ENCODE results near the gene HTRA3. TPM values are rescaled to one million over a fixed set of nuclear protein-coding genes. Genes with fewer than 3 reads are reported as not detected.
A peak's percentile ranks its signal among the peaks of the same experiment; 100 is the strongest.

HTRA3 gene
- total RNA-seq, 1 experiment from 2014 or later, result 3.8 TPM

DNA sequence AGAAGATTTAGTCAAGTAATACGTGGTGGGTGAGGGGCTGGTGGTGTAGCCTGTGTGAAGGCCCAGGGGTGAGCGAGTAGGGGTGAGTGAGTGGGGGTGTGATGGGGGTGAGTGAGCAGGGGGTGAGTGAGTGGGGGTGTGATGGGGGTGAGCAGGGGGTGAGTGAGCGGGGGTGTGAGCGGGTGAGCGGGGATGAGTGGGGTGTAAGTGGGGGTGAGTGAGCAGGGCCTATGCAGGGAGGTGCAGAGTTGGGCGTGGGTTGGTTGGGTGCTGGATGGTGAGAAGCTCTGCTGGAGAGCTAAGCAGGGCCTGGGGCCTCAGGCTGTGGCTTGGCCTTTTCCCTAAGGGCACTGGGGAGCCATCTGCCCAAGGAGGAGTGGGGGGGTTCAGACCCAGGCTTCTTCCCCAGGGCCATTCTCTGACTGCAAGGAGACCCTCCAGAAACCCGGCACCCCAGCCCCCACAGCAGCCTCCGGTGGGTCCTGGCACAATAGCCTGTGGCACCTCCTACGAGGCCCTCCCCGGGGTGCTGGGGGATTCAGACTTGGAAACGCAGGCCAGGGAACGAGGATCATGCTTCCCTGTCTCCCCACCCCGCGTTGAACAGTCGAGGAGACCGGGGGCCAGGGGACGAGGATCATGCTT lies 40.1 kb upstream of the HTRA3 start:
- H3K36me3 ChIP-seq (replicated peaks; ENCODE audit: control insufficient read depth, insufficient read depth, low read length), result no peaks in the 10 kb centered on the region
- H3K4me3 ChIP-seq (ENCODE audit: insufficient read depth, low read depth, low read length), result no peak overlapping the region
- DNase-seq, result no peak
- no peaks in the 10 kb centered on the region for H3K27me3 ChIP-seq (ENCODE audit: control insufficient read depth, insufficient read depth, low read length)

DNA sequence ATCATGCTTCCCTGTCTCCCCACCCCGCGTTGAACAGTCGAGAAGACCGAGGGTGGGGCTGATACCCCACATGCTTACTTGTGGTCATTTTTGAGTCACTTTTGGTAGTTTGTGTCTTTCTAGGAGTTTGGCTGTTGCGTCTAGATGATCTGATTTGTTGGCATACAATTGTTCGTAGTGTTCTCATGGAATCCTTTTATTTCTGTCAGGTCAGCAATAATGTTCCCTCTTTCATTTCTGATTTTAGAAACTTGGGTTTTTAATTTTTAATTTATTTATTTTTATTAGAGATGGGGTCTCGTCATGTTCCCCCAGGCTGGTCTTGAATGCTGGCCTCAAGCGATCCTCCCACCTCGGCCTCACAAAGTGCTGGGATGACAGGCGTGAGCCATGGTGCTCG lies 39.5 kb upstream of the HTRA3 start:
- Histone ChIP-seq H3K4me3 (ENCODE audit: insufficient read depth, low read depth, low read length) (no peak overlapping the region), H3K36me3 (replicated peaks; ENCODE audit: control insufficient read depth, insufficient read depth, low read length) (no peaks in the 10 kb centered on the region), H3K27me3 (ENCODE audit: control insufficient read depth, insufficient read depth, low read length) (no peaks in the 10 kb centered on the region)
- DNase-seq, result no peak

DNA sequence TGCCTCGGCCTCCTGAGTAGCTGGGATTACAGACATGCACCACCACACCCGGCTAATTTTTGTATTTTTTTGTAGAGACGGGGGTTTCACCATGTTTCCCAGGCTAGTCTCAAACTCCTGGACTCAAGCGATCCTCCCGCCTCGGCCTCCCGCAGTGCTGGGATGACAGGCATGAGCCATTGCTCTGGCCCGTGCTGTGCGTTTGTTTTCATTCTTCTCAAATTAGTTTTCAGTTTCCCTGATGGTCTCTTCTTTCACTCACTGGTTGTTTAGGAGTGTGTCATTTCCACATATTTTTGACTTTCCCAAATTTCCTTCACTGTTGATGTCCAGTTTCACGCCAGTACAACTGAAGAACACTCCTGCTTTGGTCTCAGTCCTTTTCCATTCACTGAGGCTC lies 38.7 kb upstream of the HTRA3 start:
- DNase-seq, result no peak
- Histone ChIP-seq H3K36me3 (replicated peaks; ENCODE audit: control insufficient read depth, insufficient read depth, low read length) (no peaks in the 10 kb centered on the region), H3K4me3 (ENCODE audit: insufficient read depth, low read depth, low read length) (no peak overlapping the region), H3K27me3 (ENCODE audit: control insufficient read depth, insufficient read depth, low read length) (no peaks in the 10 kb centered on the region)

DNA sequence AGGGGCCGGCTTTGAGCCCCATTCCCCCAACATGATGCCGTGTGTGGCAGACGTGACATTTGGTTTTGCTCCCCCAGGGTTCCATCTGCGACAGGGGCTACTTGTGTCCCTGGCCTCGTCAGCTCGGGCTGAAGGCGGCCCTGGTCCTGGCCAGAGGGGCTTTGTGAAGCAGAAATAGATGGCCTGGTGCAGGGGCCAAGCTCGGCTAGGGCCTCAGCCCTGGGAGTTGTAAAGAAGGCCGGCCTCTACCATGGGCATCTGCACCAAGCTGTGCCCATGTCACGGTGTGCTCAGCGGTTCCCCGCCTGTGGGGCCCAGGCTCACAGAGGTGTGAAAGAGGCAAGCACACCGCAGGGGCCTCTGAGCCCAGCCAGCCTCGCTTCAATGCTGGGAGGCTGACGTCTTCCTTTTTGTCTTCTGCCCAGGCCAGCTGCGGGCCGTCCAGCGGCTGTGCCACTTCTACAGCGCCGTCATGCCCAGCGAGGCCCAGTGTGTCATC lies 38.0 kb upstream of the HTRA3 start:
- no peak for DNase-seq
- H3K36me3 ChIP-seq (replicated peaks; ENCODE audit: control insufficient read depth, insufficient read depth, low read length), result no peaks in the 10 kb centered on the region
- no peaks in the 10 kb centered on the region for H3K27me3 ChIP-seq (ENCODE audit: control insufficient read depth, insufficient read depth, low read length)
- H3K4me3 ChIP-seq (ENCODE audit: insufficient read depth, low read depth, low read length), result no peak overlapping the region

DNA sequence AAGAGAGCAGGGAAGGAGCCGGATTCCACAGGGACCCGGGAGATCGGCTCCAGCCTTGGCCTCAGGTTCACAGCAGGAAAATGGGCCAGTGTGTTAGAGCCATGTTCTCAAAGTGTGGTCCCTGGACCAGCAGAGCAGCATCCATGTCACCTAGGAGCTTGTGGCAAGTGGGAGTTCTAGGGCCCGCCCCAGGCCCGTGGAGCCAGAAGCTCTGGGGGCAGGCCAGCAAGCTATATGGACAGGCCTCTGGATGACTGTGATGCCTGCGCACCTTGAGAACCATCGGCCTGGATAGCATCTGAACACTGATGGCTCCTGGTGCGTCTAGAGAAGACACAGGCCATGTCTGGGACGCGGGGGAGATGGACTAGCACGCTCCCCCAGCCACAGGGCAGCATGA lies 36.8 kb upstream of the HTRA3 start:
- Histone ChIP-seq H3K36me3 (replicated peaks; ENCODE audit: control insufficient read depth, insufficient read depth, low read length) (no peaks in the 10 kb centered on the region), H3K27me3 (ENCODE audit: control insufficient read depth, insufficient read depth, low read length) (no peaks in the 10 kb centered on the region), H3K4me3 (ENCODE audit: insufficient read depth, low read depth, low read length) (no peak overlapping the region)
- no peak for DNase-seq

DNA sequence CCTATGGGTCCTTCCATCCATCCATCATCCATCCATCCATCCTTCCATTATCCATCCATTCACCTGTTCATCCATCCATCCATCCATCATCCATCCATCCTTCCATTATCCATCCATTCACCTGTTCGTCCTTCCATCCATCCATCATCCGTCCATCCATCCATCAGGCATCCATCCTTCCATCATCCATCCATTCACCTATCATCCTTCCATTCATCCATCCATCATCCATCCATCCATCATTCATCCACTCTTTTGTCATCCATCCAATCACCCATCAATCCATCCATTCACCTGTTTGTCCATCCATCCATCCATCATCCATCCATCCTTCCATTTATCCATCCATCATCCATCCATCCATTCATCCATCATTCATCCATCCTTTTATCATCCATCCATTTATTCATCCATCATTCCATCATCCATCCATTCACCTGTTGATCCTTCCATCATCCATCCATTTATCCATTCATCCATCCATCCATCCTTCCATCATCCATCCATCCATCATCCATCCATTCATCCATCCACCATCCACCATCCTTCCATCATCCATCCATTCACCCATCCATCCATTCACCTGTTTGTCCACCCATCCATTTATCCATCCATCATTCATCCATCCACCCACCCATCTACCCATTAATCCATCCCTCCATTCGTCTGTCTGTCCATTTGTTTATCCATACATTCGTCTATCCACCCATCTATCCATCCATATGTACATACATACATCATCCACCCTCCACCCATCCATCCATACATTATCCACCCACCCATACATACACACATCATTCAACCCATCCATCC lies 35.7 kb upstream of the HTRA3 start:
- no peak for DNase-seq
- Histone ChIP-seq H3K27me3 (ENCODE audit: control insufficient read depth, insufficient read depth, low read length) (no peaks in the 10 kb centered on the region), H3K4me3 (ENCODE audit: insufficient read depth, low read depth, low read length) (no peak overlapping the region), H3K36me3 (replicated peaks; ENCODE audit: control insufficient read depth, insufficient read depth, low read length) (no peaks in the 10 kb centered on the region)

DNA sequence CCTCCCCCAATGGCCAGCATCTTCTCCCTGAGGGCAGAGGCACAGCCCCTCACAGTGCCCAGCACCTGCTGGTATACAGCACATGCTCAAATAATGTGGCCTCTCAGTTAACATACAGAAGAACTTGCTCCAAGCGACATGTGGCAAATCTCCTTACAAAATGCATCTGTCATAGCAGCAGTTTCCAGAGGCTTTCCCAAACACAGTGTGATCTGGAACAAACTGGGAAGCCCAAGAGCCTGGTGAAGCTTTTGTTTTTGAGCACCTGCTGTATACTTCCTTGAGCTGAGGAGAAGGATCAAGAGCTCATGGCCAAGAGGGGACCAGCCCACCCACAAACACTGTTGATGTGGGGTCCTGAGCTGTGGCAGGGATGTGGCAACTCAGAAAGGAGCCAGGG lies 34.8 kb upstream of the HTRA3 start:
- Histone ChIP-seq H3K4me3 (ENCODE audit: insufficient read depth, low read depth, low read length) (no peak overlapping the region), H3K36me3 (replicated peaks; ENCODE audit: control insufficient read depth, insufficient read depth, low read length) (no peaks in the 10 kb centered on the region), H3K27me3 (ENCODE audit: control insufficient read depth, insufficient read depth, low read length) (no peaks in the 10 kb centered on the region)
- no peak for DNase-seq

DNA sequence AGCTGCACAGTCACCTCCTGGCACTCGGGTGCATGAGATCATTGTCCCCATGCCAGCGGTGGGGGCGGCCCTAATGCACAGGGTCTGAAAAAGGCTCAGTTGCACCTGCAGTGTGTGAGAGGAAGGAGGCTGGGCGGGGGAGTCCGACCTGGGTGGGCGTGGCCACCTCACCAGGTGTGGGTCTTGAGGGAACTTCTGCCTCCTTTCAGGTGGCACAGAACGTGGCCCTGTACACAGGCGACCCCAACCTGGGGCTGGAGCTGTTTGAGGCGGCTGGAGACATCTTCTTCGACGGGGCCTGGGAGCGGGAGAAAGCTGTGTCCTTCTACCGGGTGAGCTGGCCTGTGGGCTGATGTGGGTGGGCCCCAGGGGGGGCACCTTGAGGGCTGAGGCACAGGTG lies 34.3 kb upstream of the HTRA3 start:
- Histone ChIP-seq H3K27me3 (ENCODE audit: control insufficient read depth, insufficient read depth, low read length) (no peaks in the 10 kb centered on the region), H3K36me3 (replicated peaks; ENCODE audit: control insufficient read depth, insufficient read depth, low read length) (no peaks in the 10 kb centered on the region), H3K4me3 (ENCODE audit: insufficient read depth, low read depth, low read length) (no peak overlapping the region)
- no peak for DNase-seq

DNA sequence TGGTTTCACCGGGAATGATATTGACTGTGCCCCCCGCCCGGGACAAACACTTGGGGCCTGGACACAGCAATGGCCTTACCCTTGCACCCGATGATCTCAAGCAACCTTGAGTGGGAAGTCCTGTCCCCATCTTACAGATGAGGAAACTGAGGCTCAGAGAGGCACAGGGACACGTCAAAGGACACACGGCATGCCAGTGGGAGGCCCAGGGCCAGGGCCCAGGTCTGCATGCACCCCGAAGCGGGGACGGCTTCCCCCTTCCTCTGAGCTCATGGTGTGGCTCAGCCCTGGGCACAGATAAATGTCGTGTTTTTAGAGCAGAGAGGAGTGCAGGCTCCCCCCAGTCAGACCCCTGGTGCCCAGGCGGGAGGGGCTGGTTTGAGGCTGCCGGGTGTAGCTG lies 33.9 kb upstream of the HTRA3 start:
- Histone ChIP-seq H3K27me3 (ENCODE audit: control insufficient read depth, insufficient read depth, low read length) (no peaks in the 10 kb centered on the region), H3K4me3 (ENCODE audit: insufficient read depth, low read depth, low read length) (no peak overlapping the region), H3K36me3 (replicated peaks; ENCODE audit: control insufficient read depth, insufficient read depth, low read length) (no peaks in the 10 kb centered on the region)
- no peak for DNase-seq

DNA sequence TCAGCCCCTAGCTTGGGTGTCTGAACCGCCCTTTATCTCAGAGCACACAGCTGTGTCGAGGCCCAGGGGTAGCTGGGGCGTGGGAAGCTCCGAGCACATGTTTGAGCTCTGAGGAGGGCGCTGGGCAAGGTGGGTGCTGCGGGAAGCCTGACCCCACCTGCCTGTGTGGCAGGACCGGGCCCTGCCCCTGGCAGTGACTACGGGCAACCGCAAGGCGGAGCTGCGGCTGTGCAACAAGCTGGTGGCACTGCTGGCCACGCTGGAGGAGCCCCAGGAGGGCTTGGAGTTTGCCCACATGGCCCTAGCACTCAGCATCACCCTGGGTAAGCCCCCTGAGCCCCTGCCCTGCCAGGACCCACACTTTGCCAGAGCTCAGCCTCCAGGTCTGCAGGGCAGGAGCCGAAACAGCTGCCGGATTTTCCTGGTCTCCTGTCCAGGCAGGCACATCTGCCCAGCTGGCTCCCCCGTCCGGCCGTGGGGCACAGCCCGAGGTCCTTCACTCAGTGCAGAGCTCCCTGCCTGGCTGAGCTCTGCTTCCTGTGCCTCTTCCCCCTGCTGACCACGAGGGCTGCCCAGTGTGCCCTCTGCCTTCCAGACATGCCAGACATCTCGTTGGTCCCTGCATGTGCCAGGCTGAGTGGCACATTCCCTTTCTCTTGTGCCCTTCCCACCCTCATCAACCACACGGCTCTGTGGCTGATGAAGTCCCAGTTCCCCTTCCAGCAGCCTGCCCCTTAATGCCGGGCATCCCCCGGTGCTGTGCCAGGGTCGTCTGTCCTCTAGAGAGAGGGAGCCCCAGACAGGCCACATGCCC lies 33.2 kb upstream of the HTRA3 start:
- Histone ChIP-seq H3K4me3 (ENCODE audit: insufficient read depth, low read depth, low read length) (no peak overlapping the region), H3K27me3 (ENCODE audit: control insufficient read depth, insufficient read depth, low read length) (no peaks in the 10 kb centered on the region), H3K36me3 (replicated peaks; ENCODE audit: control insufficient read depth, insufficient read depth, low read length) (no peaks in the 10 kb centered on the region)
- peak; percentile 59 for DNase-seq

DNA sequence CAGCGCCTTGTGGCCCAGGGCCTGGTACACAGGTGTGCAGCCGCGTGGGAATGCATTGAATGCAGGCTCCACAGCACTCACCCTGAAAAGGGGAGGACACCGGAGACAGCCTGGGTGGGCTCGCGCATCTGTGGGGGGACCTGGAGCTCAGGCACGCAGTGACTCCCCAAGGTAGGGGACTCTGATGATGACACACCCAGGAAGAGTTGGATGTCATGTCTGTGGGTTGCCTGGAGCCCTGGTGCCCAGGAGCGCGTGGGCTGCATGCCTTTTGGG lies 32.7 kb upstream of the HTRA3 start:
- Histone ChIP-seq H3K4me3 (ENCODE audit: insufficient read depth, low read depth, low read length) (no peak overlapping the region), H3K27me3 (ENCODE audit: control insufficient read depth, insufficient read depth, low read length) (no peaks in the 10 kb centered on the region), H3K36me3 (replicated peaks; ENCODE audit: control insufficient read depth, insufficient read depth, low read length) (no peaks in the 10 kb centered on the region)
- DNase-seq, result peak; percentile 38

DNA sequence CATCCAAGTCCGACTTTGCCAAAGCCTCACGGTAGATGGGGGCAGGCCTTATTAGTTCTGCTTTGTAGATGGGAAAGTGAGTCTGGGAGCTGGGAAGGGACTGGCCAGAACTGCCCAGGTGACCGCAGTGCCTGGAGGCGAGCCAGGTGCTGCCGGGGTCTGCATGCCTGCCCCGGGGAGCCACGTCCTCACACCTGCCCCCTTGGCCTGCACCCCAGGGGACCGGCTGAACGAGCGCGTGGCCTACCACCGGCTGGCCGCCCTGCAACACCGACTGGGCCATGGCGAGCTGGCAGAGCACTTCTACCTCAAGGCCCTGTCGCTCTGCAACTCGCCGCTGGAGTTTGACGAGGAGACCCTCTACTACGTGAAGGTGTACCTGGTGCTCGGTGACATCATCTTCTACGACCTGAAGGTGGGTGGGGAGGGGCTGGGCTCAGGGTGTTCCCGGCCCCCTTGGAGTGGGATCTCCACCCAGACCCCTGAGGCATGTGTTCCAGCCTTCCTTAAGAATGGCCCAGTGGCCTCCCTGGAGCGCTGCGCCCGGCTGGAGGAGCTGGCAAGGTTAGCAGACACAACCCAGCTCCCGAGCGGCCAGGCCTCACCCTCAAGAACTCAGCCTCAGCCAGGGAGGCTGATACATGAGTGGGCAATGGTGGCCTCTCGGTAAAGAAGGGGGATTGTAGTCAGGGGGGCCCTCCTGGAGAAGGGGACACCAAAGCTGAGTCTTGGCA lies 32.1 kb upstream of the HTRA3 start:
- H3K4me3 ChIP-seq (ENCODE audit: insufficient read depth, low read depth, low read length), result no peak overlapping the region

DNA sequence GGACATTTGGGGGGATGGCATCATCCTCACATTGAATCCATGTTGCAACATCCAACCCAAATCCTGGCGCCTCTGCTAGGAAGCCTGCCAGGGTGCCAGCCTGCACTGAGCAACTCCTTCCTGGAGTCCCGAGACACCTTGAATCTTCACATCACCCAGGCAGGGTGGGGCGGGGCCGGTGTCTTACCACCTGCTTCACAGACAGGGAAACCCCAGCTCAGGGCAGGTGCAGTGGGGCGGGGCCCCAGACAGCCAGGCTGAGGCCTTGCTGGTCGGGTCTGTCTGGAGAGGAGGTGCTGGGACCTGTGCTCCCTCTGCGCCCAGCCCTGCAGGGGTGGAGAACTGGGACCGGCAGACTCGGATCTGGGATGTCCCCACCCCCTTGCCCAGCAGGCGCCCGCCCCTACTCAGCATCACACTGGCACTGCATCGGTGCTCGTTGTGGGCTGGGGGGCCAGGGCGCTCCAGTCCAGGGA lies 31.5 kb upstream of the HTRA3 start:
- H3K4me3 ChIP-seq (ENCODE audit: insufficient read depth, low read depth, low read length), result no peak overlapping the region
- H3K36me3 ChIP-seq (replicated peaks; ENCODE audit: control insufficient read depth, insufficient read depth, low read length), result no peaks in the 10 kb centered on the region
- DNase-seq, result no peak
- no peaks in the 10 kb centered on the region; the same call in 1 of the 2 replicates for H3K27me3 ChIP-seq (ENCODE audit: control insufficient read depth, insufficient read depth, low read length)

More for the DNA sequence above, 32.1 kb upstream of the HTRA3 start:
- H3K27me3 ChIP-seq (ENCODE audit: control insufficient read depth, insufficient read depth, low read length), result no peaks in the 10 kb centered on the region
- DNase-seq, result peak; percentile 72
- H3K36me3 ChIP-seq (replicated peaks; ENCODE audit: control insufficient read depth, insufficient read depth, low read length), result no peaks in the 10 kb centered on the region

DNA sequence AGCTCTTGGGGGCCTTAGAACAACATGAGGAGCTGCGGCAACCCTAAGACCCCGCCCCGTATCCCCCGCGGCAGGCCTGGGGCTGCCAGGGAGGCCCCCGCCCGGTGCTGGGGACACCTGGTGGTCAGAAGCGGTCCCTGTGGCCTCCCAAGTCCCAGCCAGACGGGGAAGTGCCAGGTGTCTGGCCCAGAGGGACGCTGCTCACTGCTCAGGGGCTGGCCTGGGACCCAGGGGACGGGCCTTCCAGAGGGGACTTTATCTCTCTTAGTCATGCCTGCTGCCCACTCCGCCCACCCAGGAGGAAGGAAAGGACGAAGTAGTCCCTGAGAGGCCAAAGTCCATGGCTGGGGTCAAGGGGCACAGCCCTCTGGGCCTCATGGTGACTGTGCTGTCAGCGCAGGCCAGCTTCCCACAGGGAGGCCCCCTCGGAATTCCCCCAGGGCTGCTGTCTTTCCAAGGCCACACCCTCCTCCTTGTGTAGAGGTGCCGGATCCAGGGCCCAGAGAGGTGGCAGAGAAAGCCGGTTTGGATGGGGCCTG lies 31.0 kb upstream of the HTRA3 start:
- DNase-seq, result peak; percentile 98
- no peak overlapping the region for H3K4me3 ChIP-seq (ENCODE audit: insufficient read depth, low read depth, low read length)
- H3K36me3 ChIP-seq (replicated peaks; ENCODE audit: control insufficient read depth, insufficient read depth, low read length), result no peaks in the 10 kb centered on the region
- H3K27me3 ChIP-seq (ENCODE audit: control insufficient read depth, insufficient read depth, low read length), result no peaks in the 10 kb centered on the region; the same call in 1 of the 2 replicates

Data from H7 (cell line).